GM18499 (cell line): ENCODE results near the gene C19orf33.
A peak's percentile ranks its signal among the peaks of the same experiment; 100 is the strongest.
"Not testable (repeated sequence)": the region's sequence is repeated elsewhere in the genome, so short reads cannot be mapped to it uniquely, and the experiment has no call there.

Experiments
- ATAC-seq: cut with Tn5 transposase; IDR thresholded peaks from one replicate; pipeline ENCODE4 v1.9.1; 2021; ENCODE audit warnings: moderate number of reproducible peaks; ENCODE audit not compliant: insufficient read depth, unreplicated experiment

Gene C19orf33

GRCh38 chr19:38335949-38336637, 32.0 kb downstream of the C19orf33 start:
- ATAC-seq: peak; percentile 37

- no peak for ATAC-seq
These were observed 32.7 kb downstream of the C19orf33 start for GRCh38 chr19:38336638-38337359.

- ATAC-seq: no peak
These were observed 33.3 kb downstream of the C19orf33 start for GRCh38 chr19:38337360-38337653.

GRCh38 chr19:38339011-38339410, 35.0 kb downstream of the C19orf33 start:
- not testable (repeated sequence) for ATAC-seq

DNA sequence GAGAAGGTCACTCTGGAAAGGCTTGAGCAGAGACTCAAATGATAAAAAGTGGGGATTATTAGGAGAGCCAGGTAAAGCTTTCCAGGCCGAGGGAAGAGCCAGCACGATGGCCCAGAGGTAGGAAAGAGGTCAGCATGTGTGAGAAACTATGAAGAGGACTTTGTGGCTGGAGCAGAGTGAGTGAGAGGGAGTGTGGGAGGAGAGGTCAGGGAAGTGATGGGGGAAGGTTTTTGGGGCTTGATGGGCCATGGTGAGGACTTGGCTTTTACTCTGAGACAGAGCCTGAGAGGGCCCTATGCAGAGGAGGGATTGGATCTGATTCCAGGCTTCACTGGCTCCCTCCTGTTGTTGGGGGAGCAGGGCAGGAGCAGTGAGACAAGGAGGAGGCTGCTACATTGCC, 36.9 kb downstream of the C19orf33 start:
- no peak for ATAC-seq

GRCh38 chr19:38346837-38347236, 42.8 kb downstream of the C19orf33 start:
- ATAC-seq: no peak

DNA sequence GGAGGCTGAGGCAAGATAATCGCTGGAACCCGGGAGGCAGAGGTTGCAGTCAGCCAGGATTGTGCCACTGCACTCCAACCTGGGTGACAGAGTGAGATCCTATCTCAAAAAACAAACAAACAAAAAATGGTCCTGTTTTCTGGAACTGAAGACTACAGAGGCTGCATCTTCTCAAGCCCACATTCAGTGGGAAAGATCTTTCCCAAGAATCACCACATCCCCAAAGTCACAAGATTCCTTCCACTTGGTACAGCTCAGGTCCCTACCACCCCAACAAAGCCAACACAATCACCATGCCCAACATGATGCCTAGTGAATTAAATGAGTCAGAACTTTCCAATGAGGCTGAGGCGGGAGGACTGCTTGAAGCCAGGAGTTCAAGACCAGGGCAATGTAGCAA, 46.8 kb downstream of the C19orf33 start:
- no peak for ATAC-seq

- no peak for ATAC-seq
These were observed 47.9 kb downstream of the C19orf33 start for GRCh38 chr19:38351865-38352395.

DNA sequence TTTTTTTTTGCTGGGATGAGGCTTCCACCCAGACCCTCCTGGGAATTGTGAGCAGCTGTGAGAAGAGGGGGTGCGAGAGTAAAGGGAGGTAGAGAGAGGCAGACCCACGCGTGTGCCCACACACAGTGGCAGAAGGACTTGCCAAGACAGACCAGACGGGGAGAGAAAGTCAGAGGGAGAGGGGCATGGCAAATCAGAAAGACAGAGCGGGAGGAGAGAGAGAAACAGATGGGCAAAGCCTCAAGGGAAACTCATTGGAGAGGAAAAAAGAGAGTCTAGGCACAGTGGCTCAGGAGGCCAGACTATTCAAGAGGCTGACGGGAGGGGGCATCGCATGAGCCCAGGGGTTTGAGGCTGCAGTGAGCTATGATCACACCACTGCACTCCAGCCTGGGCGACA, 48.6 kb downstream of the C19orf33 start:
- ATAC-seq: no peak
